Measurements from ENCODE around the gene H2BK1. TPM values are rescaled to one million over a fixed set of nuclear protein-coding genes. Genes with fewer than 3 reads are reported as not detected.

Gene H2BK1
- total and polyA plus RNA-seq, 2 of the 13 experiments (the other 11 are each of a cell fraction or from before 2014, with no cell fraction given), result not detected

DNA sequence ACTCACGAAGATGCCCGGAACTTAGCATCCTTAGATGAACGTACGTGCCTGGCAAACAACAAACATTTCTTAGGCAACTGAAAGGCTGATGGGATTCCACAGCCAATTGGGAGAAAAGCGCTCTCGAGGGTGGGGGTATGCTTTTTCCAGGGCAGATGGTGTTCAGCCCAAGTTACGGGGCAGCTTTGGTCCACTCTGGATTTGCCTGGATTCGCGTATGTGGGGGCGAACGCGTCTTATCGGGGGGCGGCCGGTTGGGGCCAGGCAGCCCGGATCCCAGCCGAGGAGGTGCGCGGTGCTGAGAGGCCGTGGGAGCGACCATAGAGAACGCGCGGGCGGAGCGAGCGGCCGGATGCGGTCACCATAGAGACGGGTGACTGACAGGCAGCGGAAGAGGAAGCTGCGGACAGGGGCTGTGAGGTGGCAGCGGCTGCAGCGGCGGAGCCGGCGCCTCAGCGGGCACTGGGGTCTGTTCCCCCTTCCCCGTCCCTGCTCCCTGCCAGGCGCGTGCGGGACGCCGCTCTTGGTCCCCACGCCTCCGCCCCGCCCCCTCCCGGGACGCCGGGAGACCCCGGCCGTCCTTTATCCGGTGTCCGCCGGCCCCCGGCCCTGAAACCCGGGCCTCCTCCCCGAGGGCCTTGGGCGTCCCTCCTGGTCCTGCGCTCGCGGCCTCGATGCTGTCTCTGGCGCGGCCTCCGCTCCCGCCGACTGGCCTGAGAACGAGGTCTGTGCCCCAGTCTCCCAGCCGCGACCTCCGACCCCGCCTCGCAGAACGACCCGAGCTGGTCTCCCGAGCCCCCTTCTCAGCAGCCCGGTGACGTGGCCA is 22.0 kb upstream of the H2BK1 start, which contains the start of gene CHPF2 (continued):
- peak; percentile 66; the same call in 1 of the 2 replicates for TF ChIP-seq YEATS4 (CRISPR knock-in tag; IDR thresholded peaks at IDR 0.05; ENCODE audit: borderline replicate concordance)
- peak; percentile 84 for TF ChIP-seq ELF1 (CRISPR knock-in tag; IDR thresholded peaks at IDR 0.05)
- 0 out of 2 replicates have a peak, but pooled peaks have one; percentile 16 for TF ChIP-seq ZNF264 (CRISPR knock-in tag; IDR thresholded peaks at IDR 0.05)
- TF ChIP-seq GATAD2A (CRISPR knock-in tag; IDR thresholded peaks at IDR 0.05), result 0 out of 2 replicates have a peak, but pooled peaks have one; percentile 16
- no peak for TF ChIP-seq TOE1 (CRISPR knock-in tag; IDR thresholded peaks at IDR 0.05)
- TF ChIP-seq ESRRA (CRISPR knock-in tag; IDR thresholded peaks at IDR 0.05; ENCODE audit: low read depth), result no peak
- TF ChIP-seq ATF7 (IDR thresholded peaks at IDR 0.05), result no peak
- TF ChIP-seq ATF7 (CRISPR knock-in tag; IDR thresholded peaks at IDR 0.05), result no peak
- no peak for TF ChIP-seq ZNF354B (CRISPR knock-in tag; IDR thresholded peaks at IDR 0.05)
- no peak for TF ChIP-seq NKX3-1 (CRISPR knock-in tag; IDR thresholded peaks at IDR 0.05)
- TF ChIP-seq ZNF850 (CRISPR knock-in tag; conservative IDR thresholded peaks at IDR 0.05), result no peak
- TF ChIP-seq, protein P1, sequence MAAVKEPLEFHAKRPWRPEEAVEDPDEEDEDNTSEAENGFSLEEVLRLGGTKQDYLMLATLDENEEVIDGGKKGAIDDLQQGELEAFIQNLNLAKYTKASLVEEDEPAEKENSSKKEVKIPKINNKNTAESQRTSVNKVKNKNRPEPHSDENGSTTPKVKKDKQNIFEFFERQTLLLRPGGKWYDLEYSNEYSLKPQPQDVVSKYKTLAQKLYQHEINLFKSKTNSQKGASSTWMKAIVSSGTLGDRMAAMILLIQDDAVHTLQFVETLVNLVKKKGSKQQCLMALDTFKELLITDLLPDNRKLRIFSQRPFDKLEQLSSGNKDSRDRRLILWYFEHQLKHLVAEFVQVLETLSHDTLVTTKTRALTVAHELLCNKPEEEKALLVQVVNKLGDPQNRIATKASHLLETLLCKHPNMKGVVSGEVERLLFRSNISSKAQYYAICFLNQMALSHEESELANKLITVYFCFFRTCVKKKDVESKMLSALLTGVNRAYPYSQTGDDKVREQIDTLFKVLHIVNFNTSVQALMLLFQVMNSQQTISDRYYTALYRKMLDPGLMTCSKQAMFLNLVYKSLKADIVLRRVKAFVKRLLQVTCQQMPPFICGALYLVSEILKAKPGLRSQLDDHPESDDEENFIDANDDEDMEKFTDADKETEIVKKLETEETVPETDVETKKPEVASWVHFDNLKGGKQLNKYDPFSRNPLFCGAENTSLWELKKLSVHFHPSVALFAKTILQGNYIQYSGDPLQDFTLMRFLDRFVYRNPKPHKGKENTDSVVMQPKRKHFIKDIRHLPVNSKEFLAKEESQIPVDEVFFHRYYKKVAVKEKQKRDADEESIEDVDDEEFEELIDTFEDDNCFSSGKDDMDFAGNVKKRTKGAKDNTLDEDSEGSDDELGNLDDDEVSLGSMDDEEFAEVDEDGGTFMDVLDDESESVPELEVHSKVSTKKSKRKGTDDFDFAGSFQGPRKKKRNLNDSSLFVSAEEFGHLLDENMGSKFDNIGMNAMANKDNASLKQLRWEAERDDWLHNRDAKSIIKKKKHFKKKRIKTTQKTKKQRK (IDR thresholded peaks at IDR 0.05; ENCODE audit: low read length), result no peak
- TF ChIP-seq RXRA (CRISPR knock-in tag; IDR thresholded peaks at IDR 0.05), result 0 out of 2 replicates have a peak, but pooled peaks have one; percentile 37
- no peak for TF ChIP-seq TBL1XR1 (IDR thresholded peaks at IDR 0.05; ENCODE audit: borderline replicate concordance, low read length, partially characterized antibody)
- no peak for TF ChIP-seq ZNF737 (CRISPR knock-in tag; IDR thresholded peaks at IDR 0.05; ENCODE audit: borderline replicate concordance)
- TF ChIP-seq SOX13 (IDR thresholded peaks at IDR 0.05), result no peak
- no peak for TF ChIP-seq SOX13 (CRISPR knock-in tag; conservative IDR thresholded peaks at IDR 0.05 in 1 of 2, IDR thresholded peaks at IDR 0.05 in 1 of 2)
- TF ChIP-seq GTF3A (CRISPR knock-in tag; conservative IDR thresholded peaks at IDR 0.05), result no peak
- TF ChIP-seq ZNF468 (CRISPR knock-in tag; IDR thresholded peaks at IDR 0.05), result no peak
- TF ChIP-seq, protein P2, sequence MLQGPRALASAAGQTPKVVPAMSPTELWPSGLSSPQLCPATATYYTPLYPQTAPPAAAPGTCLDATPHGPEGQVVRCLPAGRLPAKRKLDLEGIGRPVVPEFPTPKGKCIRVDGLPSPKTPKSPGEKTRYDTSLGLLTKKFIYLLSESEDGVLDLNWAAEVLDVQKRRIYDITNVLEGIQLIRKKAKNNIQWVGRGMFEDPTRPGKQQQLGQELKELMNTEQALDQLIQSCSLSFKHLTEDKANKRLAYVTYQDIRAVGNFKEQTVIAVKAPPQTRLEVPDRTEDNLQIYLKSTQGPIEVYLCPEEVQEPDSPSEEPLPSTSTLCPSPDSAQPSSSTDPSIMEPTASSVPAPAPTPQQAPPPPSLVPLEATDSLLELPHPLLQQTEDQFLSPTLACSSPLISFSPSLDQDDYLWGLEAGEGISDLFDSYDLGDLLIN (CRISPR knock-in tag; IDR thresholded peaks at IDR 0.05; ENCODE audit: borderline replicate concordance), result no peak
- TF ChIP-seq PLRG1 (conservative IDR thresholded peaks at IDR 0.05), result no peak
- TF ChIP-seq, protein P3, sequence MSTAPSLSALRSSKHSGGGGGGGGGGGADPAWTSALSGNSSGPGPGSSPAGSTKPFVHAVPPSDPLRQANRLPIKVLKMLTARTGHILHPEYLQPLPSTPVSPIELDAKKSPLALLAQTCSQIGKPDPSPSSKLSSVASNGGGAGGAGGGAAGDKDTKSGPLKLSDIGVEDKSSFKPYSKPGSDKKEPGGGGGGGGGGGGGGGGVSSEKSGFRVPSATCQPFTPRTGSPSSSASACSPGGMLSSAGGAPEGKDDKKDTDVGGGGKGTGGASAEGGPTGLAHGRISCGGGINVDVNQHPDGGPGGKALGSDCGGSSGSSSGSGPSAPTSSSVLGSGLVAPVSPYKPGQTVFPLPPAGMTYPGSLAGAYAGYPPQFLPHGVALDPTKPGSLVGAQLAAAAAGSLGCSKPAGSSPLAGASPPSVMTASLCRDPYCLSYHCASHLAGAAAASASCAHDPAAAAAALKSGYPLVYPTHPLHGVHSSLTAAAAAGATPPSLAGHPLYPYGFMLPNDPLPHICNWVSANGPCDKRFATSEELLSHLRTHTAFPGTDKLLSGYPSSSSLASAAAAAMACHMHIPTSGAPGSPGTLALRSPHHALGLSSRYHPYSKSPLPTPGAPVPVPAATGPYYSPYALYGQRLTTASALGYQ (CRISPR knock-in tag; IDR thresholded peaks at IDR 0.05), result 0 out of 2 replicates have a peak, but pooled peaks have one; percentile 15
- TF ChIP-seq, protein P4, sequence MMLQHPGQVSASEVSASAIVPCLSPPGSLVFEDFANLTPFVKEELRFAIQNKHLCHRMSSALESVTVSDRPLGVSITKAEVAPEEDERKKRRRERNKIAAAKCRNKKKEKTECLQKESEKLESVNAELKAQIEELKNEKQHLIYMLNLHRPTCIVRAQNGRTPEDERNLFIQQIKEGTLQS (CRISPR knock-in tag; IDR thresholded peaks at IDR 0.05), result no peak
- no peak for TF ChIP-seq CBX5 (CRISPR knock-in tag; IDR thresholded peaks at IDR 0.05; ENCODE audit: borderline replicate concordance)
